WTC11 (cell line): ENCODE data around the gene AGPAT3.

ENCODE experiments used
- CREB1 ChIP-seq: sonication (generic); formaldehyde crosslinking; IDR thresholded peaks from 2 replicates; pipeline ENCODE4 v1.8.0; 2023; ENCODE audit warnings: mild to moderate bottlenecking, missing genetic modification reagents
- E2F4 ChIP-seq: sonication (generic); formaldehyde crosslinking; IDR thresholded peaks from 2 replicates; pipeline ENCODE4 v1.8.1; 2022; ENCODE audit warnings: low read depth, mild to moderate bottlenecking, moderate library complexity, missing genetic modification reagents, borderline replicate concordance
- ESRRA ChIP-seq: sonication (generic); formaldehyde crosslinking; IDR thresholded peaks from 2 replicates; pipeline ENCODE4 v1.8.1; 2022; ENCODE audit warnings: mild to moderate bottlenecking, missing genetic modification reagents, borderline replicate concordance

DNA sequence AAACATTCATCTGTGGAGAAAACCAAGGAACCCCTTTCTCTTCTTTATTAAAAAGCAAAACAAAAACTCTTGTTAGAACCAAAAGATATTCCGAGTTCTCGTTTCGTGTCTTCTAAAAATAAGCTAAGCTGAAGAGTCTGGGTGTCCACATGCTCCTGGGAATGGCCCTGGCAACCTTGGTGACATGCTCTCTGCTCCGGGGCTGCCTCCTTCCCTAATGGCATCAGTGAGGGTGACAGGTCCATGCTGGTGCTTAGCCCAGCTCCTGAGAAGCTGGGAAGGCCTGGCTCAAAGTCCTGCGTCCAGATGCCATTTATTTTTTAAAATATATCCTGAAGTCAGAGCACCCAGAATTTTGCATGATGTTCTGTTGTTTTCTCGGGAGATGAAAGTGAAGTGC lies 122.5 kb downstream of the AGPAT3 start:
- no peak for TF ChIP-seq CREB1 (CRISPR knock-in tag)
- no peak for TF ChIP-seq ESRRA (CRISPR knock-in tag)
- TF ChIP-seq E2F4 = no peak
